ENCODE results near the gene TBX15.

DNA sequence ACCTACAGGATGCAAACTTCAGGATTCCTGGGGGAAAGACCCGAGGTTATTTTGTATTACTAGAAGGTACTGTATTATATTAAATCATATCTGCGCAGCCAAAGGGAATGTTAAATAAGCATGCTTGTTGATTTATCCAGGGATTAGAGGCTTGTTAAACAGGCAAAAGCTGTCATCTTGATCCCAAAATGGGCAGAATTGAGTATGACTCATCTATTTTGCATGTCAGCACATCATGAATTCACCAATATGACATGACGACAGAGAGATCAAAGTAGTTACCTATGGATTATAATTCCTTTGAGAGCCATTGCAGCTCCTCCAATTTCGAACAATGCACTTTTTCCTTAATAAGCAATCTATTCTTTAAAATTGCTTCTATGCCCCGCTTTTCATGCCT, 66.1 kb downstream of the TBX15 start:
- TF ChIP-seq EZH2 (IDR thresholded peaks at IDR 0.05) (no peak), POLR2AphosphoS5 (IDR thresholded peaks at IDR 0.05; ENCODE audit: borderline replicate concordance, low read depth, low read length) (no peak), FOXP2 (optimal IDR thresholded peaks at IDR 0.05; ENCODE audit: control extremely low read depth, extremely low read length, insufficient read depth) (no peak)
